Peyer's patch (tissue), 4 donors: ENCODE results near the gene SLC25A26.

Experiments used
- CTCF ChIP-seq, 6 experiments: fragments of 450-650 bp in 4 of 6; fragments of 200-600 bp in 2 of 6; sonication (generic) in 1 of 6; IDR thresholded peaks; one replicate each; pipeline ENCODE4 v1.5.1; 2017 to 2019; ENCODE audit warnings: antibody characterized with exemption in 6 of 6, mild to moderate bottlenecking in 3 of 6, moderate library complexity in 1 of 6
- POLR2A ChIP-seq, 2 donors: fragments of 450-650 bp; IDR thresholded peaks; one replicate each; pipeline ENCODE4 v1.5.1; 2017; ENCODE audit warnings: antibody characterized with exemption in 2 of 2, mild to moderate bottlenecking in 2 of 2, moderate library complexity in 2 of 2

DNA sequence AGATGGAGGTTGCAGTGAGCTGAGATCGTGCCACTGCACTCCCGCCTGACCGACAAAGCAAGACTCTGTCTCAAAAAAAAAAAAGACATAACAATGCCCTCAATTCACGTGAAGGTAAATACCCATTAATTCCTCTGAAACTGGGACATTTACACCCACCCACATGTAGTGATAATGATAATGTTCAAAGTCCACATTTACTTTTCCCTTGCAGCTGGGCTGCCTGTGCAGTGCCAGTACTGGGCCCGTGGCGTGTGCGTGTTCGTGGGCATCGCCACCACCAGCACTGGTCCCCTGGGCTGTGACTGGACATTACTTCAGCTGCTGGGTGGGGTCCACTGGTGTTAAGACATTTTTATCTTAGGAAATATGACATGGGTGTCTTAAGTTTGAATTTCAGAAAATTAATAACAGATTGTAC lies 123.6 kb downstream of the SLC25A26 start:
- no peak for TF ChIP-seq CTCF (IDR thresholded peaks at IDR 0.05)
- TF ChIP-seq POLR2A (IDR thresholded peaks at IDR 0.05): no peak
